HG03060 (cell line): Measurements from ENCODE around the gene WDR88.

Source experiments
- ATAC-seq: cut with Tn5 transposase; IDR thresholded peaks from one replicate; pipeline ENCODE4 v1.9.1; 2021; ENCODE audit warnings: low read depth, moderate number of reproducible peaks; ENCODE audit not compliant: unreplicated experiment

Gene WDR88

DNA sequence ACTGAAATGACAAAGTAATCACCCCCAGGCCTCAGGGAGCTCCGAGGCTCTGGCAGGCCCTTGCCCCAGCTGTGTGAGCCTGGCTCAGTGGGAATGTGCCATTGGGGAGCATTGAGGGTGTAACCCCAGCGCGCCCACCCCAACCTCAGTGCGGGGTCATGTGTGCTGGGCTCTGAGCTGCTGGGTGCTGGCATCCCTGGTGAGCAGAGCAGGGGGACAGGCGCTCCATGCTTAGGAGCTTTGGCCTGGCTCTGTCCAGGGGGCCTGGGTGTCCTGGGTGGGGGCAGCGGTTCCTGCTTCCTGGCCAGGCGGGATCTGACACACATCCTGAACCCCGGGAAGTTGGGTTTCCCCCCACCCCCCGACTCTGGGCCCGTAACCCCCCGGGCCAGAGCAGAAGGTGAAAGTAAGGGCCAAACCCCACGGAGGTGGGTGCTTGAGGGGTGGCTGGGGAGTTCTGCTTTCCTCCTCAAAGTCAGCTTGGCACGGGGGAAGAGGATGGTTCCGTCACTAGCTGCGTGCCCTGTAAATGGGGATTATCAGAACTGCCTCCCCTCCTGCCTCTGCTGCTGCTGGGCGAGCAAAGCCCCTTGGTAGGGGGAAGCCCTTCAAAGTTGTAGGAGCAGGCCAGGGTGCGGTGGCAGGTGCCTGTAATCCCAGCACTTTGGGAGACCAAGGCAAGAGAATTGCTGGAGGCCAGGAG, 63.9 kb downstream of the WDR88 start:
- no peak for ATAC-seq

DNA sequence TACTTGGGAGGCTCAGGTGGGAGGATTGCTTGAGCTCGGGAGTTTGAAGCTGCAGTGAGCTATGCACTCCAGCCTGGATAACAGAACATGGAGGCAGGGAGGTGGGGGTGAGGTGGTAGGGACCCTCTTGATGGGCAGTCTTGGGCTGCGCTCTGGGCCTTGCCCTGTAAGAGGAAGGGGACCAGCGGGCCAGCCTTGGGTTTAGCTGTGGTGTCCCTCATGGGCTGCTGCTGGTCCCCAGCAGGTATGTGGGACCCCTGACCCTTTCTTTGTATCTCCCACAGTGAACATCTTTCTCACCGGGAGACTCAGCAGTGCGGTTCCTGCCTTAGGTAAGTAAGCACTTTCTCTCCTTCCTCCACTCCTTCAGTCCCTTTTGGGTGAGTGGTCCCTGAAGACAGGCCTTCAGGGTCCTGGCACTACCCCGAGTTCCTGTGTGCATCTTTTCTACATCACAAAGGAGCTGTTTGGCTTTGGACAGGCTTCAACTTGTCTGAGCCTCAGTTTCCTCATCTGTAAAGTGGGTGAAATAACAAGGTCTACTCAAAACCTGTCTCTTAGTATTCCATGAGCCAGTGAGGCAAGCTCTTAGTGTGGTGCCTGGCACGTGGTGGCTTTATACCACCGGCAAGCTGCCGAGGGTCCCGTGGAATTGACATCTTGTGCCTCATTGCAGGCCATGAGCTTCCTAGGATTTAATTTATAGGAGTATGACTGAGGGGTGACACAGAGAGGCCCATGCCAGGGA, 64.7 kb downstream of the WDR88 start:
- ATAC-seq = no peak

DNA sequence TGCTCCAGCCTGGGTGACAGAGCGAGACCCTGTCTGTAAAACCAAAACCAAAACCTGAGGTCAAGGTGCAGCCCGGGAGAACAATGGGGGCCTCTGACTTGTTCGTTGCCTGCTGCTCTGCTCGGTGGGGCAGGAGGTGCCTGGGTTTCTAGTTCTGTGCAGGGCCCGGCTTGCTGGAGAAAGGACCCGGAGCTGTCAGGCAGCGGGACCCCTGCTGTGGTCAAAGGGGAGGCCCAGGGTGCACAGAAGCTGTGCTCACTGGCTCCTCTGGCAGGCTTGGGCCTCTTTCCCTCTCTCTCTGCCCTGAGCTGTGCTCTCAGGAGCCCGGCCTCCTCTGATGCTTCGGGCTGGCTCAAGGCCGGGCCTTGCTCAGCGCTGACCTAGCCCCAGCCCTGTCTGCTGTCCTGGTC, 65.7 kb downstream of the WDR88 start:
- no peak for ATAC-seq

DNA sequence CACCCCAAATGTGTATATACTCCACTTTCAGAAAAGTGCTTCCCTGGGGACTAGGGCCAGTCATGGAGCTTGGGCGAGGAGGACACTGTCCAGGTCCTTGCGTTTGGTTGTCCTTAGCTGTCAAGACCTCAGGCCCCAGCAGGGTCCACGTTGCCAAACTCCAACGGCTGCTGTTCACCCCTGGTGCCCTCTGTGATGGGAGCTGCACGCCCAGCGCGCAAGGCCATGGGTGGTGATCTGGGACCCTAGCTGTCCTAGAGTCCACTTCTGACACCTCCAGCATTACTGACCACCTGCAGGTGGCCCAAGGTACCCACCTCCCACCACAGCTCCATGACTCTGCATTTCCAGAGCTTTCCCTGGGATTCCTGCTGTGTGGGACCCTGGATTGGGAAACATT, 66.3 kb downstream of the WDR88 start:
- no peak for ATAC-seq

DNA sequence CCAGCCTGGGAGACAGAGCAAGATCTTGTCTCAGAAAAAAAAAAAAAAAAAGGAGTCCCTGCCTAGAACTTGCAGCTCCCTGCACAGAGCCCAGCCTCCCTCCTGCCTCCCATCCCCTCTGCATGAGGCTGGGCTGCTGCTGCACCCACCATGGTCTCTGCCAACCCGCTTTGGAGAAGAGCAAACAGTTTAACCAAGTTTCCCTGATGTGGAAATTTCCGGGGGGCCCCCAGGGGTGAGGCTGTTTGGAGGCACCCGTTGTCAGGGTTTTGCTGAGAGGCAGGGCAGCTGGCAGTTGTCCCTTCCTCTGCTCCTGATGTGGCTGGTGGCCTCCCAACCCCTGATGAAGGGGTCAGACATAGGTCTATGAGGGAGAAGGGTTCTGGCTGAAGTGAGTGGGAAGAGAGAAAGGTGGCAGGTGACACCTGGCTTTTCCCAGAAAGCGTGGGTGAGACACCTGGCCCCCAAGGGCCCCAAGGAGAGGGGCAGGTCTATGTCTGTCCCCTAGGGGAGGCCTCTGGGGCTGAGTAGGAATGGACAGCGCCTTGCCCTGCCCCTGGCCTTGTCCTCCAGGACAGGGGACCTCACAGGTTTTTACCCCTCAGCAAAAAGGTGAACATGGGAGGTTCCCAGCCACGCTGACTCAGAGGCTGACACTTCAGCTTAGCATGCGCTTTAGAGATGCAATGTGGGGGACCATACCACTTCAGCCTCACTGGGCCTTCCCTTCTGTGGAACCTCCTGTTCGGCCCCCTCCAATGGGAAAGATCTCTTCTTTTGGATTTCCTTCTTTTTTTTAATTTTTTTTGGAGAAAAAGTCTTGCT, 67.7 kb downstream of the WDR88 start:
- ATAC-seq = no peak

DNA sequence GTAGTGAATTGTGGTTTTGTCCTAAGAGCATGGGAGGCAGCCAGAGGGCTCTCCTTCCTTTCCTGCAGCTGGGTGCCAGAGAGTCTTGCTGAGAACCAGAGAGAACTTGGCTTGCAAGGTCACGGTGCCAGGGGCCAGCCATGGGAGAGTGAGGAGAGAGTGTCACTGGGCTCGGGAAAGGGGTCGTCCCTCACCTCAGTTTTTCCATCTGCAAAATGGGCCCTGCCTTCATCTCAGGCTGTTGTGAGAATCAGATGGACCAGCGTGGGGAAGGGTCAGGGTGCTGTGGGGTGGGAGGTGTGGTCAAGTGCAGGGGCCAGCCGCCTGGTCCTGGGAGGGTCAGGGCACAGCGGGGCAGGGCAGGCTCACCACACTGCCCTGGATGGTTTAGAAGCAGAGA, 69.6 kb downstream of the WDR88 start:
- ATAC-seq = no peak

DNA sequence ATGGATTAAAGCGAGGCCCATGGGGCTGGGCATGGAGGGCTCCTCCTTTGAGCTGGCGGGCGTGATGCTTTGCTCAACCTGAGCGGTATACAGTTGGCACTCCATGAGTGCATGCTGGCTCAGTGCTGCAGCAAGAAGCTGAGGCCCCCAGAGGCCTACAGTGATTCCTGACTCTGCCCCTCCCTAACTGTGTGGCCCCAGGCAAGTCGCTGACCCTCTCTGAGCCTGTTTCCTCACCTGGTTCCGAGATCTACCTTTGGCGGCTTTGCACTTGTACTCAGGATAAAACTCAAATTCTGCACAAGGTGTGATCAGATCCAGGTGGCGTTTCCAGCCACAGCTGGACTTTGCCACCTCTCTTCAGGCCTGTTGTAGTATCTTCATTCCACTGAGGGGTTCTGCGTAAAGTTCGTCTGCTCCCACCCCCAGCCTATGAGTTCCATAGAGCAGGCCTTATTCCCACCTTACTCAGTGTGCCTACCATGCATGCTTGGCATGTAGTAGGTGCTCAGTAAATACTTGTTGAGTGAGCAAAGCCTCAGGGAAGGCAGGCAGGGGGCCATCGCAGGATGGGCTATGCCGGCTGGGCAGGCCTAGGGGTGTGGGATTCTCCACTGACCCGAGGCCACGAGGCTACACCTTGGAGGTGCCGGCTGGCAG, 70.1 kb downstream of the WDR88 start:
- ATAC-seq = no peak

DNA sequence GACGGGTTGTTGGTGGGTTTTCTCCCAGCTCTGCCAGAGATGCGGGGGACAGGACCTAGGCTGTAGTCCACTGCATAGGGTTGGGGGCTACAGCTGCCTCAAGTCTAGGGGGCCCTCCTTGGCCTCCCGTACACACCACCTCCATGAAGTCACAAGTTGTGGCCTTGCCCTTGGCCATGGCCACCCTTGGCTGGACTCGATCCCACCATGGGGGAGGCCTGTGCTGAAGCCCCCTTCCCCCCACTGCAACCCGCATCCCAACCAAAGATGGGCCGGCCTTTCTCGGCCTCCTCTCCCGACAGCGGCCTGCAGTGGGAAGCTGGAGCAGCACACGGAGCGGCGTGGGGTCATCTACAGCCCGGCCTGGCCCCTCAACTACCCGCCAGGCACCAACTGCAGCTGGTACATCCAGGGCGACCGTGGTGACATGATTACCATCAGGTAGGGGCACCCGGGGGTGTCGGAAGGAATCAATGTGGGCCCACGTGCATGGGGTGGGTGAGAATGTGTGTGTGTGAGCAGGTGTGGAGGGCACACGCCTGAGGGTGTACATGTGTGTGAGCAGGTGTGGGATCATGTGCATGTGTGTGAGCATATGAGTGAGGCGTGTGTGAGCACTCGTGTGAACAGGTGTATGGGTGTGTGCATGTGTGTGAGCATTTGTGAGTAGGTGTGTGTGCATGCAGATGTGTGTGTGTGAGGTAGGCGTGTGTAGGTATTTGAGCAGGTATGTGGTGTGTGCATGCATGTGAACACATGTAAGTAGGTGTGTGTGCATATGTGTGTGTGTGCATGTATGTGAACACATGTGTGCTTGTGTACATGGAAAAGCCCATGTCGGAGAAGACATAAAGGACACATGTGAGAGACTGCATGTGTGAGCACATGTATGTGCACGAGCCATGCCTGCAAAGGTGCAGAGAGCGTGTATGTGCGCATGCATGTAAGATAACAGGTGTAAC, 70.9 kb downstream of the WDR88 start:
- no peak for ATAC-seq

DNA sequence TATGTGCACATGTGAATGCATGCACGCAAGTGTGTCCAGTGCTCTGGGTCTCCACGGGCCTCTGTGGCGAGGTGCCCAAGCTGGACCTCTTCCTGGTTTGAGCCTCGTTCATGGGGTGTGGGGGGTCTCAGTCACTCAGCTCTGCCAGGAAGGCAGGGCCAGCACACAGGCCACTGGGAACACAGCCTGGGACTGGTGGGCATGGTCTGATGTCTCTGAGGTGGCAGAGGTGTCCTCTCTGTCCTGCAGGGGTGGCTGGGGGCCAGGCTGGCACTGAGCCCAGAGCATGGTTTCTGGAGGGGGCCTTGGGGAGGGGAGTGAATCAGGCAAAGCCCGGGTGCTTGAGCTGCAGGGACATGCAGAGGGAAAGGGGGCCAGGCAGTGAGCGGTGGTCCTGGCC, 71.6 kb downstream of the WDR88 start:
- ATAC-seq = no peak

DNA sequence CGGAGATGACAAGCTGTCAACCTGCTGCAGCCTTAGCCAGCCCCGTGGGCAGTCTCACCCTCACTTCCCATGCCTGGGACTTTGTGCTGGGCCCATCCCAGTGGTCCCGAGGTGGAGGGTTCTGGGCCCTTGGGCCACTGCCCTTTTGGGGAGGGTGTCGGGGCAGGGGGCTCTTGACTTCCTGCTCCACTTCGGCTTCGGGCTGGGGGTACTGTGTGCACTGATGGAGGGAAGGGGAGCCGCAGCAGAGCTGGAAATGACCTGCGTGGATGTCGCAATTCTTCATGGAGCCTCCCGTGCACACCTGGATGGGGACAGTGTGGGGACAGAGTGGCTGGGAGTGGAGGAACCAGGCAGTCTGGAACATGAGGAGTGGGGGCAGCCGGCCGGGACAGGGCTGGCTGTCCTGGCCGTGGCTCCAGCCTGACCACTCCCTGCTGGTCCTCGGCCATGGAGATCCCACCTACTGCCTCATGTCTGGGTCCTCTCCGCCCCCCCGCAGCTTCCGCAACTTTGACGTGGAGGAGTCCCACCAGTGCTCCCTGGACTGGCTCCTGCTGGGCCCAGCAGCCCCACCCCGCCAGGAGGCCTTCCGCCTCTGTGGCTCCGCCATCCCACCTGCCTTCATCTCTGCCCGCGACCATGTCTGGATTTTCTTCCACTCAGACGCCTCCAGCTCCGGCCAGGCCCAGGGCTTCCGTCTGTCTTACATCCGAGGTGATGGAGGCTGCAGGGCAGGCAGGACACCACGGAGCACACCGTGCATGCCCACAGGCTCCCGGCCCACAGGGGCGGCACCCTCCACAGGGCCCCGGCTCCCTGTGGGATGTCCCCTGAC, 72.4 kb downstream of the WDR88 start:
- ATAC-seq = no peak

DNA sequence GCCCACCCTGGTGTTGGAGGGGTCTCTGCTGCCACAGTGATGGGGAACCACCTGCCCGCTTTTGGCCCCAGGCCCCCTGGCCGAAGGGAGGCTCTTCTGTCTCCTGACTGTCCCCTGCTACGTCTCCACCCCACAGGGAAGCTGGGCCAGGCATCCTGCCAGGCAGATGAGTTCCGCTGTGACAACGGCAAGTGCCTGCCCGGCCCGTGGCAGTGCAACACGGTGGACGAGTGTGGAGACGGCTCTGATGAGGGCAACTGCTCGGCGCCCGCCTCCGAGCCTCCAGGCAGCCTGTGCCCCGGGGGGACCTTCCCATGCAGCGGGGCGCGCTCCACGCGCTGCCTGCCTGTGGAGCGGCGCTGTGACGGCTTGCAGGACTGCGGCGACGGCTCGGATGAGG, 73.2 kb downstream of the WDR88 start:
- no peak for ATAC-seq

DNA sequence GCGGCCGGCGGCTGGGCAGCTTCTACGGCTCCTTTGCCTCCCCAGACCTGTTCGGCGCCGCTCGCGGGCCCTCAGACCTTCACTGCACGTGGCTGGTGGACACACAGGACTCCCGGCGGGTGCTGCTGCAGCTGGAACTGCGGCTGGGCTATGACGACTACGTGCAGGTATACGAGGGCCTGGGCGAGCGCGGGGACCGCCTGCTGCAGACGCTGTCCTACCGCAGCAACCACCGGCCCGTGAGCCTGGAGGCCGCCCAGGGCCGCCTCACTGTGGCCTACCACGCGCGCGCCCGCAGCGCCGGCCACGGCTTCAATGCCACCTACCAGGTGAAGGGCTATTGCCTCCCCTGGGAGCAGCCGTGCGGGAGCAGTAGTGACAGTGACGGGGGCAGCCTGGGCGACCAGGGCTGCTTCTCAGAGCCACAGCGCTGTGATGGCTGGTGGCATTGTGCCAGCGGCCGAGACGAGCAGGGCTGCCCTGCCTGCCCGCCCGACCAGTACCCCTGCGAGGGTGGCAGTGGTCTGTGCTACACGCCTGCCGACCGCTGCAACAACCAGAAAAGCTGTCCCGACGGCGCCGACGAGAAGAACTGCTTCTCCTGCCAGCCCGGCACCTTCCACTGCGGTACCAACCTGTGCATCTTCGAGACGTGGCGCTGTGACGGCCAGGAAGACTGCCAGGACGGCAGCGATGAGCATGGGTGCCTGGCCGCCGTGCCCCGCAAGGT, 73.8 kb downstream of the WDR88 start:
- ATAC-seq = no peak

DNA sequence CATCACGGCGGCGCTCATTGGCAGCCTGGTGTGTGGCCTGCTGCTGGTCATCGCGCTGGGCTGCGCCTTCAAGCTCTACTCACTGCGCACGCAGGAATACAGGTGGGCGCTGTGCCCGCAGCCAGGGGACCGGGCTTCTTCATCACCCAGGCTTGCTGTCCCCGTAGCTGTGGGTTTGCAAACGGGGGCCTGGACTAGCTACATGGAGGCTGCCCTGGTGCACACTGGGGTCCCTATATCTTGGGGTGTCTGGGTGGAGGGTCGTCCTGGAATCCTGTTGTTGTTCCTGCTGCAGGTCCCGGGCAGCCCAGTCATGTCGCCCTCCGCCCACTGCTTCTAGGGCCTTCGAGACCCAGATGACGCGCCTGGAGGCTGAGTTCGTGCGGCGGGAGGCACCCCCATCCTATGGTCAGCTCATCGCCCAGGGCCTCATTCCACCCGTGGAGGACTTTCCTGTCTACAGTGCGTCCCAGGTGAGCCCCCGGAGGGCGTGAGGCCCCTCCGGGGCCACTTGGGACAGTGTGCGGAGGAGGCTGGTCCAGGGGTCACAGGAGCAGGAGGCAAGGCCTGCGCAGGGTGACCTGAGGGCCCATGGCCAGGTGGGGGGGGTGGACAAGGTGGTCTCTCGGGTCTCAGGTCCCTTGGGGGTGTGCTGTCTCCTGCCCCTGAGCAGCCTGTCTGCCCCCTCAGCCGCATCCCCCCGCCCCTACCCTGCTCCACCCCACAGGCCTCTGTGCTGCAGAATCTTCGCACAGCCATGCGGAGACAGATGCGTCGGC, 74.5 kb downstream of the WDR88 start:
- no peak for ATAC-seq

DNA sequence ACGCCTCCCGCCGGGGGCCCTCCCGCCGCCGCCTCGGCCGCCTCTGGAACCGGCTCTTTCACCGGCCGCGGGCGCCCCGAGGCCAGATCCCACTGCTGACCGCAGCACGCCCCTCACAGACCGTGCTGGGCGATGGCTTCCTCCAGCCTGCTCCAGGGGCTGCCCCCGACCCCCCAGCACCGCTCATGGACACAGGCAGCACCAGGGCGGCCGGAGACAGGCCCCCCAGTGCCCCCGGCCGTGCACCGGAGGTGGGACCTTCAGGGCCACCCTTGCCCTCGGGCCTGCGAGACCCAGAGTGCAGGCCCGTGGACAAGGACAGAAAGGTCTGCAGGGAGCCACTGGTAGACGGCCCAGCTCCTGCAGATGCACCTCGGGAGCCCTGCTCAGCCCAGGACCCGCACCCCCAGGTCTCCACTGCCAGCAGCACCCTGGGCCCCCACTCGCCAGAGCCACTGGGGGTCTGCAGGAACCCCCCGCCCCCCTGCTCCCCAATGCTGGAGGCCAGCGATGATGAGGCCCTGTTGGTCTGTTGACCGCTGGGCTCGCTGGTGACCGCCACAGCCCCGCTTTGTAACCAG, 75.2 kb downstream of the WDR88 start:
- no peak for ATAC-seq

DNA sequence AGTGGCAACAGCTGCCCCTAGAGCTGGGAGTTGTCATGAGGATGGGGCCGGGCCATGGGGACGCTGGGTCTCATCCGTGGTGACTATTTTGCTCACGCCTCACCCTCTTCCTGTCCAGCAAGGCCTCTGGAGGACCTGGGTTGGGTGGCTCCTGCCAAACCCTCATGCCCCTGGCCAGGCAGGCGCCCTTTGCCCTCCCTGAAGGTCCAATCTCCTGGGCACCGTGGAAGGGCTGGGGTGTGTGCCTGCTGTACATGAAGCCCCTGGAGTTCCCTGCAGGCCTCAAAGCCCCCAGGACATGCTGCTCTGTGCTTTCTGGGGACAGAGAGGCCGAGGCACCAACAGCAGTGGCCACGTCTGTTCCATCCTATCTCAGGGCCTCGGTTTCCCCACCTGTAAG, 76.0 kb downstream of the WDR88 start:
- no peak for ATAC-seq

DNA sequence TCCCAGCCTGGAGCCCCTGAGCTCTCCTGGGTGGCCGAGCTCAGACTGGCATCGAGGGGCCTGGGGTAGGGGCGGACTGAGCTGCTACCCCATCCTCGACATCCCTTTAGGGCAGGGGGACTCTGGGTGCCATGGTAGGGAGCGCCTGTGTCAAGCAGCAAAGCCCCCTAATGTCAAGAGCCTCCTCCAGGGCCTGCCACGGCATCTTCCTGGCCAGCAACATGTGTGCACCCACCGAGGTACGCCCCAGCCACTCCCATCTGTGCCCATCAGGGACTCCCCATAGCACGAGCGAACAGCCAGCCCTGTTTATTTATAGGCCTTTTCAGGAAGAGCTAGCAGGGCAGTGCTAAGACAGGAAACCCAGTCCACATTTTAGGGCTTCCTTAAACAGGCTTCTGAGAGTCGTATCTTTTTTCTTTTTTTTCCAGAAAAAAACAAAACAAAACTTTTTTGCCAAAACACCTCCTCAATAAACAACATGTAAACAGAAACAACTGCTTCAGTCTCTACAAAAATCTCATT, 76.5 kb downstream of the WDR88 start:
- ATAC-seq = no peak
